Adipose tissue (tissue), 3 donors: ENCODE data around the gene PPP2R5A. TPM values are rescaled to one million over a fixed set of nuclear protein-coding genes. Genes with fewer than 3 reads are reported as not detected.
A peak's percentile ranks its signal among the peaks of the same experiment; 100 is the strongest.

Source experiments
- H3K27ac ChIP-seq: one replicate; pipeline ENCODE4 v1.5.1; 2013; ENCODE audit warnings: low read depth, low read length
- WGBS, 3 donors: extraction: QIAGEN DNeasy Blood & Tissue Kit; methylation state at CpG; one replicate each; pipeline ENCODE4 v1.1.7; 2013; 5-methylcytosine and 5-hydroxymethylcytosine counted together
- polyA plus RNA-seq, 3 donors: library from polyadenylated mRNA; stranded (reverse); fragments of 200-250 nt; gene quantifications; one replicate each; pipeline ENCODE4 v1.2.3, GENCODE V29; 2013
- donor health status: healthy with polysubstance abuse.
- donor health status: Bipolar disorder and iron deficiency.
- donor health status: healthy.

Gene PPP2R5A
- 10 to 100 TPM; 31.2 to 55.8 (median 41.3) TPM for polyA plus RNA-seq

DNA sequence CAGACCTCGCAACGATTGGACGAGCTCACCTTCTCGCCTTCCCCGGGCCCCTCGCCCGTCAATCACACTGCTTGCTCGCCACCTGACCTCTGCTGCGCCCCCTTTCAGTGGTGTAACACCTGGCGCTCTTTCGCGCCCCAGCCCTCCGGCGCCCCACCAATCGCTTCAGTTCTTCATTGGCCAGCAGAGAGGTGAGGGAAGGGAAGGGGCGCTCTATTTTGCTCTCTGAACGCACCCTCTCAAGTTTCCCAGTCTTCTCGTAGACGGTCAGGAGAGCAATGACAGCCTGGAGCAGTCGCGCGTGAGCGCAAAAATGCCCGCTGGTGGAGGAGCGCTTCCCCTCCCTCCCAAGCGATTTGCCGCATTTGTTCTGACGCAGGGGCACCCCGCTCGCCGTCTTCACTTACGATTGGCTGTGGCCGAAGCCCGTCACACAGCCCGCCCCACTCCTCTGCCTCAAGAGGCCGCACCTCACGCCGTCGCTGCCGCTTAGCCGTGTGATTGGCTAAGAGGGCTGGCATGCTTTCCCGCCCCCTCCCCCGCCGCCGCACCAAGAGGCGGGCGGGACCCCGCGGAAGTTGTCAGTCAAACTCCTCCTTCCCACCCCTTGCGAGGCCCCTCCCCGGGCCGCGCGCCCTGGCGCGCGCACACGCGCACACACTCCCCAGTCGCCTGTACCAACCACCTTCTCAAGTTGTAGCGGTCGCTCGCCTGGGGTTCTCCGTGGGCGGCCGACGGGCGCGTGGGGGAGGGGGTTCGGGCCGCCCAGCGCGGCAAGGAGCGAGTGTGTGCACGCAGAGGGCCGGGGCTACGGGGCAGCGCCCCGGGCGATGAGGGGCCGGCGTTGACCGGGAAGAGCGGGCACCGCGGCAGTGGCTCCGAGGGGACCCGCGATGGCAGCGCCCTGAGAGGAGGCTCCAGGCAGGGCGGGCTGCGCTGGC, at the start of gene PPP2R5A:
TSS of gene PPP2R5A (plus strand) at position 667 of the 941 bp plus-strand sequence. CDS start 701 bp downstream, outside the sequence.
- 0 to 1% (median 0%) methylated on average over 73 to 92 of the region's 92 CpGs for WGBS, 3 donors
- peak within 1 kb of the TSS; percentile 63 for H3K27ac ChIP-seq

DNA sequence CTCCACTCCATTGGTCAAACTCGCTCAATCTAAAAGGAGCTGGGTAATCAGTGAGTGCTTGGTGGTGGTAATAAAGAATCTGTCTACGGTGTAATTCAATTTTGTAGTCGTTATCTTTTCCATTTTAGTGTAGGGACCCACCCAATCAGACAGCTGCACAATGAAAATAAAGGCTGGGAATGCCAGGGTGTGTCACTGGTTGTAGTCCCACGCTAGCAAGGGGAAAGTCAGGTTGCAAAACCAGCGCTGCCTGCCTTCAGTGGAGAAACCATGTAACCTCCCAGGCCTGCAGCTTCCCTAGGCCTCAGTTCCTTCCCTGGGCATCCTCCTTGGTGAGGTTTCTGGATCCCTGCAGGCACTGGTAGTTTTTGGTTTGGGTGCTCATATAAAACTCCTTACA, 49.4 kb upstream of the PPP2R5A start:
- H3K27ac ChIP-seq: no peak overlapping the region
- WGBS, 3 donors: 73 to 89% (median 75%) methylated on average over 5 of the region's 5 CpGs

DNA sequence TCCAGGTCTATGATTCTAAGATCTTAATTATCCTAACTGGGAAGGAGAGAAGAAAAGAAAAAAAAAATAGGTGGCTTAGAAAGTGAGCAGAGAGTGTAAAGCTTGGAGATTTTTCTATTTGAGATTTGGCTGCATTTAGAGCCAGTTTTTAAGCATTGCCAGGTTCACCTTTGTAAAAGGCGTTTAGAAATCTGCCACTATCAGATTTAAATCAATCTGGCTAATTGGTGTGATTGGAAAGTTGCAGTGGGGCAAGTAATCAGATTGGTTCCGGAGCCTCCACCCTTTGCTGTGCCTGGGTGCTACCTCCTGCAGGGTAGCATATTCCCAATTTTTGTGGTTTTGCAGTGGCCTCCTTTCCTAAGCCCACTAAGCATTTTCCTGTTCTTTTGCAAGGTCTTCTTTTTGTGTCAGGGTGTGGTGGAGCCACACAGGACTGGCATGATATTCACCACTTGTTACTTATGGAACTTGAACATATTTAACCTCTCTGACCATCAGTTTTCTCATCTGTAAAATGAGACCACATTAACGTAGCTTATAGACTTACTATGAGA, 48.5 kb upstream of the PPP2R5A start:
- 71 to 96% (median 92%) methylated on average over 3 of the region's 3 CpGs for WGBS, 3 donors
- no peak overlapping the region for H3K27ac ChIP-seq

DNA sequence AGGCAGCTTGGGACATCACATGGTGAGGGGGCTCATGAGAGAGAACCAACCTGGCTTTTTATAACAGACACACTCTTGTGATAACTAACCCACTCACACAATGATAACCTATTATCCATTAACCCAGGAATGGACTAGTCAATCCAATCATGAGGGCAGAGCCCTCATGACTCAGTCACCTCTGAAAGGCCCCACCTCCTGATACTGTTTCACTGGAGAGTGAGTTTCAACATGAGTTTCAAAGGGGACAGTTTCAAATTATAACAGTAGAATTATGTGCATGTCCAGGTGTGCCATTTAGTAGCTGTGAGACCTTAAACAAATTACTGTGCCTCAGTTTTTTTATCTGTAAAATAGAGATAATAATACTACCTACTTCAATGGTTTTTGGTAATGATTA, 47.6 kb upstream of the PPP2R5A start:
- no peak overlapping the region for H3K27ac ChIP-seq

DNA sequence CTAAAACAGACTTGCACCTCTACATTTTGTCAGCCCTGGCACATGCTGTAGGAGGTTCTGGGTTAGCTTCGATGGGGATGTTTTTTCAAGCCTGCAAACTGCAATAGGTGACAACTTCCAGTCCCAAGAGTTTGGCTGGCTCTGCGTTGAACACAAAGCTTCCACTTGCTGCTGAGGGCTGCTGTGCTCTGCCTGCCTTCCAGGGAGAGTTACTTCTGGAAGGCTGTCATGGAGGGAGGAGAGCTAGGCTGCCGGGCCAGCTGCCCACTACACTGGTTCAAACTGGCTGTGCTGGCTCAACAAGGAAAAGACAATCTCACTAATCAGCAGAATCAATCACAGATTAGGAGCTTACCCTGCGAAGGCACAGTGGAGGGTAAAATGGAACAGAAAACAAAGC, 46.7 kb upstream of the PPP2R5A start:
- 20 to 62% (median 49%) methylated on average over 4 of the region's 4 CpGs for WGBS, 3 donors
- no peak overlapping the region for H3K27ac ChIP-seq

DNA sequence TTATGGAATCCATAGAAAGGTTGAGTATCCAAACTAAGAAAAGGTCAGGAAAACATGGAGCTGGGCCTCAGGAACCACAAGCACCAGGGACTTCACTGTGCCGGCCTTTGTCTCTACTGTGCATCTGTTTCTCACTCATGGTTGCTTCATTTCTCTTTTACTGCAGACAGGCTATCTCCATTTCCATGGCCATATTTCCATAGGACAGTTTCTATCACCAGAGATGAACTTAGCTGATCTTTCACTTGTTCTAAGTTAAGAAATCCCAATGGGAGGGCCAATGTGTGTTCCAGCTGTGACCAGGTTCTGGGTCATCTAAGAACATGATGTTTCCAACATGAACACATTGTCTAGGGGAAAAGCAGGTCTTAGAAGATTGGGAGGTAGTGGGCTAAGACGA, 43.7 kb upstream of the PPP2R5A start:
- WGBS, 3 donors: 75 to 81% (median 79%) methylated on average over 2 of the region's 2 CpGs
- no peak overlapping the region for H3K27ac ChIP-seq

DNA sequence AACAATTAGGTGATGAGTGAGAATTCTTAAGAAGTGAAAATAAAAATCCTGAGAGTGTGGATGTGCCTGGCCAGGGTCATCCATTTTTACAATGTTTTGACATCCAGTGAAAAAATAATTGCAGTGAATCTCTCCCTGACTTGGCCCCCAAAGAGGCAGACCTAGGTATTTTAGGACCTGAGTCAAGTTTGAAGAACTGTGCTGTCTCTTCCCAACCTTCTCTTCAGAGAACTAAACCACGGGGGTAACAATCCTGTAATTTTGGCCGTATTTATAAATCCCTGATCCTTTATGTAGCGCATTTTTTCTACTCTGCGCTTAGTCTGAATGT, 43.3 kb upstream of the PPP2R5A start:
- no peak overlapping the region for H3K27ac ChIP-seq
- WGBS, 3 donors: 70 to 96% (median 76%) methylated on average over 4 of the region's 4 CpGs

DNA sequence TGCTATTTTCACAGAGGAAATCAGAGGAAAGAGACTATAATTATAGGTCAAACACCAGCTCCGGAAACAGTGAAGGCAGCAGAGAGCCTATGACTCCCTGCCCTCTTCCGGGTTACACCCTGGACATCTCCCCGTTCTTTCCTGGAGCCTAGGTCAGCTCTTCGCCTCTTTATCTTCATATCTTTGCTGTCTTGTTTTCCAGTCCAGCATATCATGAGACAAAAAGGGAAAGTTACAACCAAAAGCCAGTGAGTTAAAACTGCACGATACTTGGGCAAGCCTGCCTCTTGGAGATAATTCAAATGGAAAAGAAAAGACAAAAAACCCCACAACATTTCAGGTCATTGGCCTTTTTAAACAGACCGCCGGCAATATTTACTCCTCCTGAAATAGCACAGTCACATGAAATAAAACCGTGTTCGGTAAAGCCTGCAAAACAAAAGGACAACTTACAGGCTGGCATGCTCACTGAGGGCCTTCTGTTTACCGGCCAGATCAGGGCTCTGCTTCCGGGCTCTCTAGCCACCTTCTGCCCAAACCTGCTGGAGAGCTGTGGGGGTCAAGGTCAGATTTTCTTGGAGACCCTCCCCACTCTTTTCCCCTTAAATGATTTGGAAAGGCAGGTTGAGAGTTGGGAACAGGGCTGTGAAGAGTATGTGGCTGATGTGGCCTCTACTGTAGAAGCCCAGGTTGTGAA, 42.8 kb upstream of the PPP2R5A start:
- 42 to 69% (median 46%) methylated on average over 11 of the region's 11 CpGs for WGBS, 3 donors
- H3K27ac ChIP-seq: no peak overlapping the region

DNA sequence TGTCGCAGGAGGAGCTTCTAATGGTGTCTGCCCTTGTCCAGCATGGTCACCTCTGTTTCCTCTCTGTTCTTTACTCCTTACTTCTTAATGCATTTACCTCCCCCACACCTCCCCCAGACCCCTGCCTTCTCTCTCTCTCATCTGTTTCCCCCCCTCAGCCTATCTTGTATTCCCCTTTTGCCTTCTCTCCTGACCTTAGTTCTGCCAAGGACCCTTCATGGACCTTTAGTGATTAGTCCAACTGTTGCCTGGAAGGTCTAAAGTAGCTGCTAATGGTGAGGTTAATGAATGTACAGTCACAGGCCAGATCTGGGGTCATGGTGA, 42.3 kb upstream of the PPP2R5A start:
- no peak overlapping the region for H3K27ac ChIP-seq
- WGBS, 3 donors: 75 to 95% (median 80%) methylated on average over 1 of the region's 1 CpG

DNA sequence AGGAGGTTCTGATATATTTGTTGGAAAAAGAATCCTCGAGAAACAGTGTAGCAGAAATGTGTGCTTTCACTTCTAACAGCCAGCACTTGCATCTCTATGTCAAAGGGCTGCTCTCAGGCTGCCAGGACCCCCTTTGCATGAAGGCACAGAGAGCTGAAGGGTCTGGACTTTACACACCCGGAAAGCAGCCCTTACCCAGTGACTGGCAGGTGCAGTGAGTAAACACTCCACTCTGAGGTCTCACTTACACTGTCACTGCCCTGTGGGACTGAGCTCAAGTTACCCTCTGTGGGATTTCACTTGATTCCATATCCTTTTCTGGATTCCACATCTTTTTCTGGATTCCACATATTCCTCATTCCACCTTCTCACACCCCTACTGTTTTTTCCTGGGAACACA, 40.8 kb upstream of the PPP2R5A start:
- WGBS, 3 donors: 71 to 94% (median 83%) methylated on average over 2 of the region's 2 CpGs

DNA sequence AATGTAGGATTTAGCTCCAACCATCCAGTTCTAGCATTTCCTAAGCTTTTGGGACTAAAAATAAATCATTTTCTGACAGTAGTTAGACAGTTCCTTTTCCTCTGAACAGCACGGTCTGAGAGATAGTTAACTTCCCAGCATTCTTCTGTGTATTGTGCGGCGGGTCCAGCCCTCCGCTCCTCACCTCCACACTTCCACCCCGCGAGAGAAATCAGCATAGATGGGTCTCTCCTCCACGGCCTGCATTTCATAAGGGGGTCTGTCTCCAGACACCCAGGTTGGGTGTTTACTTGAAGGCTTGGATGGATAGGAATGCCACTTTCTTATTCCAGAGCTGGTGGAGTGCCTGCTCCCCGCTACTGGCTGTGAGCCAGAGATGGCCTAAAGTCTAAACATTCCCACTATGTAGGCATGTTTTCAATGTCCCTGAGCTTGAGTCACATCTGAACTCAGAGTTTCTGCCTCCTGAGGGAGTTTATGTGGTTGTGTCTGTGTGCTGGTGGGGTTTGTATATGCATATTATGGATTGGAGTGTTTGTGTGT, 38.0 kb upstream of the PPP2R5A start:
- 41 to 73% (median 45%) methylated on average over 8 of the region's 8 CpGs for WGBS, 3 donors
- no peak overlapping the region for H3K27ac ChIP-seq

More for the DNA sequence above, 40.8 kb upstream of the PPP2R5A start:
- no peak overlapping the region for H3K27ac ChIP-seq

DNA sequence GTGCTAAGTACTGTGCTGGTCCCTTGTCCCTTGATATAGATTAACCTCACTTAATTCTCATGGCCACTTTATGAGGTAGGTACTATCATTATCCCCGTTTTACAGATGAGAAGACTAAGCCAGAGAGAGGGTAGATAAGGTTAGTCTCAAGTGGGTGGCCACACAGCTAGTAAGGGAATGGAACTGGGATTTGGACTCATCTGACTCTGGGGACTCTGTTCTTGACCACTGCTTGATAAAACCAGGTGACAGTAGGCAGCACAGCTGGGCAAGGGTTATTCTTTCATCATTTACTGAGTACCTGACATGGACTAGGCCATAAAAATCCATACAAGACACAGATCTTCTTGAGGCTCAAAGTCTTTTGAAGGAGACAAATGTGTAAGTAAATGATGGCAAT, 37.2 kb upstream of the PPP2R5A start:
- H3K27ac ChIP-seq: no peak overlapping the region

DNA sequence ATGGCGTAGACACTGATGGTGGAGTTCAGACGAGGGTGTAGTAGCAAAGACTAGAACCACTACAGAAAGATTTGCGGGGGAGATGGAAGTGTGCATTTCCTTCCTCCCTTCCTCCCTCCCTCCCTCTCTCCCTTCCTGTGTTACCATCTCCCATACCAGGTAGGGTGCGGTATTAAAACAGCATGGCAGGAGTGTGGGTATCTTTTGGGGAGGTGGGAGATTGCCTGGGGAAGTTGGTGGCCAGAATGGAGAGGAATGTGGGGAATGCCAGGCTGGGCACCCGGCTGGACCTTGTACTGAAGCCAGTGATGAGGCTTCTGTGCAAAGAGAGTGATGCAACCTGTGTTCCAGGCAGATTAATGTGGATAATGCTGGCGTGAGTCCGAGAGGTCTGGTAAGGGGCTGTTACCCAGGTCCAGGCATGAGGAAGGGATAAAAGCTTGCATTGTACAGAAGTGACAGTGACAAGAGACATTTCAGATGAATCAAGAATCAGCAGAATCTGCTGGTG, 30.3 kb upstream of the PPP2R5A start:
- 37 to 56% (median 52%) methylated on average over 7 of the region's 7 CpGs for WGBS, 3 donors
- no peak overlapping the region for H3K27ac ChIP-seq

More for the DNA sequence above, 37.2 kb upstream of the PPP2R5A start:
- 84 to 98% (median 97%) methylated on average over 1 of the region's 1 CpG for WGBS, 3 donors

DNA sequence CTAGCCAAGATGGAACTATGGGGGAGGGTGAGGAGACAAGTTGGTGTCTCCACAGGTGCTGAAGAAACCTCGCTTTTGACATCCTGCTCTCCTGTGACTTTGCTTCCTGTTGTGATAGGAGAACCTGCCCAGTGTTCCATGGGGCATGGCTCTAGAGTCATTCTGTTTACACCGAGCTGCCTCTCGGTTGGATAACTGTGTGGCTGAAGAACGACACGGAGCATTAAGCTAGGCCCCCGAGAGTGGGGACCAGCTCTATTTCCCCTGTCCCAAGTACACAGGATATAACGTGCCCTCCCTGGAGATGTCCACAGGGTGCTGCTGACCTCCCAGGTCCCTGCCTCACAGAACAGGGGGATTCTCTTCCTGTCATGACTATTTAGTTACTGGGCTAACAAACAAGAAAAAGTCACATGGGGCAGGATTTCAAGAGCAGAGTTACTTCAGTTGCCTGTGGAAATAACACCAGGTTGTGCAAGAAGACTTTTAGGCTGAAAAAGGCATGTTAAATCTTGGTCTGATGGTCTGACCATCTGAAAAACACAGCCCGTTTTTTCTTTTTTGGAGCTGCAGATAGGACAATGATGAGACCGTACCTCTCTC, 29.4 kb upstream of the PPP2R5A start:
- H3K27ac ChIP-seq: no peak overlapping the region

DNA sequence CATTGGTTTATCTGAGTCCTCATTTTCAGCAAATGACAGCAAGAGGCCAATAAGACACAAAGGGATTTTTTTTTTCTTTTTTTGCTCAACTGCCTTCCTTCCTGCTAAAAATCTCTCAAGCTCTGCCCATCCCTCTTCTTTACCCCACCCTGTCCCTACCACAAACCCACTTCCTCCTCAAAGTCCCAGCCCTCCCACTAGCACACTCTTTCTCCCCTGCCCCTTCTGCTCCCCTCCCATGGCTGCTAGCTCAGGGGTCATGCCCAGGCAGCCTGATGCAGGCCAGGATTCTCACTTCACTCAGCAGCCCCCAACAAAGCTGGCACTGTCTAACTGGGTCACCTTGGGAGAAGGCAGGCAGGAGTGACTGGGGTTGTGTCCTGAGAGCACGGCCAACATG, 28.8 kb upstream of the PPP2R5A start:
- WGBS, 3 donors: 50 to 93% (median 64%) methylated on average over 1 of the region's 1 CpG
- no peak overlapping the region for H3K27ac ChIP-seq

More for the DNA sequence above, 29.4 kb upstream of the PPP2R5A start:
- 34 to 82% (median 39%) methylated on average over 9 of the region's 9 CpGs for WGBS, 3 donors

DNA sequence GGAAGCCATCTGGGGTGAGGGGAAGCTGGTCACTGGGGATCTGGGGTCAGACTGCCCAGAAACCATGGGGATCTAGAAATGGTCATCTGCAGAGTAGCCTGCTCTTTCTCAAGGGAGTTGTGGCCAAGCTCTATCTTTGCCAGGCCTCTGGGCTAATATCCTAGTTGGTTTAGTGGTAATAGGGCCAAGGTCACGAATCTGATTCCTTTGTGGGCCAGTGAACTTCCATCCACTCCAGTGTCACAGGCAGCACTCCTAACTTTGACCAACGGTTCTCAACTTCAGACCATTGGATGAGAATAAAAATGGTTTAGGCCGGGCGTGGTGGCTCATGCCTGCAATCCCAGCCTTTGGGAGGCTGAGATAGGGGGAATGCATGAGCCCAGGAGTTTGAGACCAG, 28.1 kb upstream of the PPP2R5A start:
- 70 to 80% (median 78%) methylated on average over 4 of the region's 4 CpGs for WGBS, 3 donors

DNA sequence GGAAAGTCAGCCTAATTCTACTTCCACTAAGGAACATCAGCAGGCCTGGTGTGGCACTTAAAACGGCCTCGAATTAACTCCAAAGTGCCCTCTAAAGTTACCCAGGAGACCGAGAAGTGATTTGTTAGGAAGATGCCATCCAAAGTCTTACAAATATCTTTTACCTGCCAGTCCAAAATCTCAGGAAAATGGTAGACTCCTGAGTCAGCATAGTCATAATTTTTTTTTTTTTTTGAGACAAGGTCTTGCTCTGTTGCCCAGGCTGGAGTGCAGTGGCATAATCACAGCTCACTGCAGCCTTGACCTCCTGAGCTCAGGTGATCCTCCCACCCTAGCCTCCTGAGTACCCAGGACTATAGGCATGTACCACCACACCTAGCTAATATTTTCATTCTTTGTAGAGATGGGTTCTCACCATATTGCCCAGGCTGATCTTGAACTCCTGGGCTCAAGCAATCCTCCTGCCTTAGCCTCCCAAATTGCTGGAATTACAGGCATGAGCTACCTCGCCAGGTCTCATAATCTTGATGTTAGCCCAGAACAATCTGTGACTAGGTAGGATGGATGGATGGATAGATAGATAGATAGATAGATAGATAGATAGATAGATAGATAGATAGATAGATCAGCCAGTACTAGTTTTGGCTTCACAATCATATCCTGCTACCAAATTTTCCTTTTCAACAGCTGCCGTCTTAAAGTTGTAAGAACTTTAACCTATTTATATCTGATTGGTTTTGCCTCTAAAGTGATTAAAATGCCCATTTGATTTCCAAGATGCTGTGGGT, 25.3 kb upstream of the PPP2R5A start:
- no peak overlapping the region for H3K27ac ChIP-seq
- WGBS, 3 donors: 88 to 91% (median 89%) methylated on average over 5 of the region's 5 CpGs

More for the DNA sequence above, 28.1 kb upstream of the PPP2R5A start:
- no peak overlapping the region for H3K27ac ChIP-seq
